ENCODE results near the gene NAA38.

Gene NAA38

GRCh38 chr17:7841396-7841914 is 15.9 kb downstream of the NAA38 start:
- peak; percentile 89 for DNase-seq (ENCODE audit: low read depth)

- no peak for DNase-seq (ENCODE audit: low read depth)
Measured at GRCh38 chr17:7840875-7841274, 16.5 kb downstream of the NAA38 start.

GRCh38 chr17:7840441-7840840 is 16.9 kb downstream of the NAA38 start:
- no peak for DNase-seq (ENCODE audit: low read depth)

- no peak for DNase-seq (ENCODE audit: low read depth)
Measured at GRCh38 chr17:7839876-7840261, 17.5 kb downstream of the NAA38 start.

GRCh38 chr17:7839190-7839875 is 18.0 kb downstream of the NAA38 start:
- DNase-seq (ENCODE audit: low read depth), result no peak

GRCh38 chr17:7838090-7839075 is 19.0 kb downstream of the NAA38 start:
- DNase-seq (ENCODE audit: low read depth), result no peak

GRCh38 chr17:7837408-7838088 is 19.8 kb downstream of the NAA38 start:
- DNase-seq (ENCODE audit: low read depth), result no peak

- DNase-seq (ENCODE audit: low read depth), result no peak
Measured at GRCh38 chr17:7836596-7837407, 20.6 kb downstream of the NAA38 start.

- DNase-seq (ENCODE audit: low read depth), result no peak
Measured at GRCh38 chr17:7835814-7836595, 21.4 kb downstream of the NAA38 start.

- DNase-seq (ENCODE audit: low read depth), result peak; percentile 73
Measured at GRCh38 chr17:7834957-7835813, 22.2 kb downstream of the NAA38 start.

GRCh38 chr17:7834542-7834956 is 22.8 kb downstream of the NAA38 start:
- no peak for DNase-seq (ENCODE audit: low read depth)

- peak; percentile 73 for DNase-seq (ENCODE audit: low read depth)
Measured at GRCh38 chr17:7833795-7834541, 23.4 kb downstream of the NAA38 start, which contains the start of gene KDM6B. Gene KDM6B (plus strand): TSS chr17:7834217. CDS start chr17:7845555, 11,338 bp downstream.

GRCh38 chr17:7833011-7833794 is 24.2 kb downstream of the NAA38 start:
- DNase-seq (ENCODE audit: low read depth), result no peak

- DNase-seq (ENCODE audit: low read depth), result no peak
Measured at GRCh38 chr17:7832431-7832830, 24.9 kb downstream of the NAA38 start.

- no peak for DNase-seq (ENCODE audit: low read depth)
Measured at GRCh38 chr17:7831233-7831632, 26.1 kb downstream of the NAA38 start.

GRCh38 chr17:7830616-7831015 is 26.7 kb downstream of the NAA38 start:
- no peak for DNase-seq (ENCODE audit: low read depth)

- DNase-seq (ENCODE audit: low read depth), result no peak
Measured at GRCh38 chr17:7825206-7825990, 32.0 kb downstream of the NAA38 start.
